ENCODE results near the gene WSCD1.

DNA sequence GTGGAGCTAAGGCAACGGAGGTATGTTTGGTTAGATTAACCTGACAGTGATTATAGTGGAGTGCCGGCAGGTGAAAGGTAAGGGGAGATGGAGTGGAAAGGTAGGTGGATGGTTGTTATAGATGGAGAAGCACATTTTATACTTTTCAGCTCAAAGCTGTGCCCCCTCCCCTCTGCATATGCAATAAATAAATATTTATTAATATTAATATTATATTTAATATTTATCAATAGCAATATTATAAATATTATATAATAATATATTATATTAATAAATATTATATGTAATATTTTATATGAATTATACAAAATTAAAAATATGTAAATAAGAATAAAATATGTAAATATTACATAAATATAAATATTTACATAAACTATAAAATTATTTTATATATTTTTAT, 70.0 kb downstream of the WSCD1 start:
- TF ChIP-seq EP300 (IDR thresholded peaks at IDR 0.05) (no peak), POLR2A (IDR thresholded peaks at IDR 0.05) (no peak)
- TF ChIP-seq, protein P1, sequence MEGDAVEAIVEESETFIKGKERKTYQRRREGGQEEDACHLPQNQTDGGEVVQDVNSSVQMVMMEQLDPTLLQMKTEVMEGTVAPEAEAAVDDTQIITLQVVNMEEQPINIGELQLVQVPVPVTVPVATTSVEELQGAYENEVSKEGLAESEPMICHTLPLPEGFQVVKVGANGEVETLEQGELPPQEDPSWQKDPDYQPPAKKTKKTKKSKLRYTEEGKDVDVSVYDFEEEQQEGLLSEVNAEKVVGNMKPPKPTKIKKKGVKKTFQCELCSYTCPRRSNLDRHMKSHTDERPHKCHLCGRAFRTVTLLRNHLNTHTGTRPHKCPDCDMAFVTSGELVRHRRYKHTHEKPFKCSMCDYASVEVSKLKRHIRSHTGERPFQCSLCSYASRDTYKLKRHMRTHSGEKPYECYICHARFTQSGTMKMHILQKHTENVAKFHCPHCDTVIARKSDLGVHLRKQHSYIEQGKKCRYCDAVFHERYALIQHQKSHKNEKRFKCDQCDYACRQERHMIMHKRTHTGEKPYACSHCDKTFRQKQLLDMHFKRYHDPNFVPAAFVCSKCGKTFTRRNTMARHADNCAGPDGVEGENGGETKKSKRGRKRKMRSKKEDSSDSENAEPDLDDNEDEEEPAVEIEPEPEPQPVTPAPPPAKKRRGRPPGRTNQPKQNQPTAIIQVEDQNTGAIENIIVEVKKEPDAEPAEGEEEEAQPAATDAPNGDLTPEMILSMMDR (IDR thresholded peaks at IDR 0.05) = no peak

Data from ovary (tissue), 3 donors.